GM18870 (cell line): ENCODE results near the gene ZBTB34.

ENCODE experiments used
- ATAC-seq: cut with Tn5 transposase; IDR thresholded peaks from one replicate; pipeline ENCODE4 v1.9.1; 2021; ENCODE audit warnings: moderate library complexity; ENCODE audit not compliant: unreplicated experiment

The ZBTB34 gene

DNA sequence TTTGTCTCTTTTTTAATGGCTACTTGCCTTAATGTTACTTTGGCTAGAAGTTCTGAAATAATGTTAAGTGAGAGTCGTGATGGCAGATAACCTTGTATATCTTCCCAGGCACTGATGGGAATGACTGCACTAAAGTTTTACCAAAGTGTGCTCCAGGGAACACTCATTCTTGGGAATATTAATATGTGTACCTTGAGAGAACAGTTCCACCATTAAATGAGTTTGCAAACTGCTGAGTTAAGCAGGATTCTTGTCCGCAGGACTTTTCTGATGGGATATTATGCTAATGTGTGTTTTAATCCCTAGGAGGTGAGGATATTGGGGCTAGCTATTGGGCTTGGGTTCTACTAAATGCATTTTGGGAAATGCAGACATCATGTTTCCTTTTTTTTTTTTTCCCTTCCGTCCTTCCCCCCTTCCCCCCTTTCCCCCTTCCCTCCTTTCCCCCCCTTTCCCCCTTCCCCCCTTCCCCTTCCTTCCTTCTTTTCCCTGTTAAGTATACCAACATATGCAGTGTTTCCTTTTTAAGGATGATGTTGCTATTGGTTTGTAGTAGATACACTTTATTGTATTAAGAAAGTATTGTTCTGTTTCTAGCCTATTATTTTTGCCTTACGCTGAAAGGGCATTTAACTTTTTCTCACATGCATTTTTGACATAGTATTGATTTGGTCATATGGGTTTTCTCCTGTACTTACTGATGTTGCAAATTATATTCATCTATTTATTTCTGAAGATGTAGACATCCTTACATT is 15.5 kb downstream of the ZBTB34 start:
- ATAC-seq, result no peak

DNA sequence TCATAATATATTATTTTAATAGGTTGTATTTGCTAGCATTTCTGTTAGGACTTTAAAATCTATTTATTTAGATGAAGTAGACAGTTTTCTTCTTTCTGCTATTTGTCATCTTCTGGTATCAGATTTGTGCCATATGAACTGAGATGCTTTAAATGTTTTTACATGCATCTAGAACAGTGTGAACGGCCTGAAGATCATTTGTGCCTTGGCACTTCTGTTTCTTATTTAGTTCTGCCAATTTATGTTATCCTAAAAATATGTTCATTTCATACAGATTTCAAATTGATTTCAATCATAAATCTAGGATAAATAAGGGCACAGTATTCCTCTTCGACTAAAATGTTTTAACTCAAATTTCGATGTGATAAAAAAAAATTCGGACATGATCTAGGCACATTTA is 16.1 kb downstream of the ZBTB34 start:
- ATAC-seq, result no peak

DNA sequence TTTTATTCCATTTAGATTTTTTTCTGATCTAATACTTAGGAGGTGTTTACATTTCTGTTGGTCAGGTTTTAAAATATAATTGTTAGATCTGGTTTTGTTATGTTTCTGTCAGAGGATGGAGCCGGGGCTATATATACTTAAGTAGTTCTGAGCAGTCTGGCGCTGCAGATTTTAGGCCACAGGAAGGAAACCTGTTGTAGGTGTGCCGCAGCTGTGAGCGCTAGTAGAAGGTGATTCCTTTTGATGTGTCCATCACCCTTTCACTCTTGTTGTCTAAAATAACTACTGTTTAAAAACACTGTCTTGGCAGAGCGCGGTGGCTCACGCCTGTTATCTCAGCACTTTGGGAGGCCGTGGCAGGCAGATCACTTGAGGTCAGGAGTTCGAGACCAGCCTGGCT is 17.0 kb downstream of the ZBTB34 start:
- ATAC-seq, result no peak

DNA sequence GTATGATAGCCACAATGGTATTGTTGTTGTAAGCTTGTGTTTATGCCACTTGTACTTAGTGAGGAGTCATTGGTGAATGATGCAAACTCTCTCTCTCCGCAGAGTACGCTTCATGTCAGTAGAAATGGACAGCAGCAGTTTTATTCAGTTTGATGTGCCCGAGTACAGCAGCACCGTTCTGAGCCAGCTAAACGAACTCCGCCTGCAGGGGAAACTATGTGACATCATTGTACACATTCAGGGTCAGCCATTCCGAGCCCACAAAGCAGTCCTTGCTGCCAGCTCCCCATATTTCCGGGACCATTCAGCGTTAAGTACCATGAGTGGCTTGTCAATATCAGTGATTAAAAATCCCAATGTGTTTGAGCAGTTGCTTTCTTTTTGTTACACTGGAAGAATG is 18.8 kb downstream of the ZBTB34 start:
- ATAC-seq, result no peak

DNA sequence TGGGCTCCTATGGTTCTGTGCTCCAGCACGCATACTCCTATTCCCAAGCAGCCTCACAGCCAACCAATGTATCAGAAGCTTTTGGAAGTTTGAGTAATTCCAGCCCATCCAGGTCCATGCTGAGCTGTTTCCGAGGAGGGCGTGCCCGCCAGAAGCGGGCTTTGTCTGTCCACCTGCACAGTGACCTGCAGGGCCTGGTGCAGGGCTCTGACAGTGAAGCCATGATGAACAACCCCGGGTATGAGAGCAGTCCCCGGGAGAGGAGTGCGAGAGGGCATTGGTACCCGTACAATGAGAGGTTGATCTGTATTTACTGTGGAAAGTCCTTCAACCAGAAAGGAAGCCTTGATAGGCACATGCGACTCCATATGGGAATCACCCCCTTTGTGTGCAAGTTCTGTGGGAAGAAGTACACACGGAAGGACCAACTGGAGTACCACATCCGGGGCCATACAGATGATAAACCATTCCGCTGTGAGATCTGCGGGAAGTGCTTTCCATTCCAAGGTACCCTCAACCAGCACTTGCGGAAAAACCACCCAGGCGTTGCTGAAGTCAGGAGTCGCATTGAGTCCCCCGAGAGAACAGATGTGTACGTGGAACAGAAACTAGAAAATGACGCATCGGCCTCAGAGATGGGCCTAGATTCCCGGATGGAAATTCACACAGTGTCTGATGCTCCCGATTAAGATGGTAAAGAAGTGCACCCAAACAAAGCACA is 19.9 kb downstream of the ZBTB34 start:
- ATAC-seq, result no peak

DNA sequence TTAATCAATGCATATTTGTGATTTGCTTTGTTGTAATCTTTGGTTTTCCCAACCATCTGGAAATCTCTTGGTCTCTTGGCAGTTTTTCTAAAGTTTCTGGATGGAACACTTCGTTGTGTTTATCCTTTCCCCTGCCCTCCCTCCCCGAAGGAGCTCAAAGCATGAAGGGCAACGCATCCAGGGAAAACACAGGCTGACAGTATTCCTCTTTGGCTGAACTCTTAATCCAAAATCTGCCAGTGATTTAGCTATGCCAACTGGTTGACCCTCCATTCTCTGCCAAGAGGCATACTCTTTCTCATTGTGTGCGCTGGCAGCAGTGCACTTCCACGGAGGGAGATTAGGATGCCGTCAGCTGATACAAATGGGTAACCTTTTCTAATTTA is 20.5 kb downstream of the ZBTB34 start:
- no peak for ATAC-seq

DNA sequence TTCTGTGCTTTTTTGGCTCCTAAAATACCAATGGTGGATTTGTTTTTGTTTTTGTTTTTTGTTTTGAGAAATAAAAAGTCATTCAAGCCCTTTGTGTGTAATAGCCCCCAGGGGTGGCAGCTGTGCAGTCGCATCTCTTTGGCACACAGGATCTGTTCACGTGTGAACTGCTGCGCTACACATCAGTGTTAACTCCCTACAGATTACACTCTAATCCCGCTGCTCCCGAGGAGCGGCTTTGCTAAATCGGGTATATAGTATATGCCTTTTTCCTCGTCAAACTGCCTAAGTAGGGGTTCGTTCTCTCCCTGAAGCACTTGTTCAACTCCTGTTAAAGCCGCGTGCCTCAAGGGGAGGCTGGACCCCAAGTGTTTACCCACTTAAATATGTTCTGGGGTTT is 22.3 kb downstream of the ZBTB34 start:
- ATAC-seq, result no peak

DNA sequence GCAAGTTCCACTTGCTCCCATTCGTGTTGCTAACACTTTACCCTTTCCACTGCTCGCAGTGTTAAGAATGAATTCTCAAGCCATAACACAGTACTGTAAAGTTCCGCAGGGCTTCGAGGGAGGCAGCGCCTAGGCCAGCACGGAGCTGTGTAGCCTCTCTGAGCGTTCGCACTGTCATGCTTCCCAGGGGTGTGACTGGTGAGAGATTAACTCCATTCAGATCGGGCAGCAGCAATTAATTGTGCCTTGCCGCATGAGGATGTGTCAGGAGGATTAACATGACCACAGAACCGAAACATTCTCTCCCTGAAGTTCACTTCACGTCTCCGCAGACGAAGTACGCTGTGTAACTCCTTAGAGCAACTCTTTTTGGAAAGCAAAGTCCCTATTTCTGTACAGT is 23.2 kb downstream of the ZBTB34 start:
- no peak for ATAC-seq

DNA sequence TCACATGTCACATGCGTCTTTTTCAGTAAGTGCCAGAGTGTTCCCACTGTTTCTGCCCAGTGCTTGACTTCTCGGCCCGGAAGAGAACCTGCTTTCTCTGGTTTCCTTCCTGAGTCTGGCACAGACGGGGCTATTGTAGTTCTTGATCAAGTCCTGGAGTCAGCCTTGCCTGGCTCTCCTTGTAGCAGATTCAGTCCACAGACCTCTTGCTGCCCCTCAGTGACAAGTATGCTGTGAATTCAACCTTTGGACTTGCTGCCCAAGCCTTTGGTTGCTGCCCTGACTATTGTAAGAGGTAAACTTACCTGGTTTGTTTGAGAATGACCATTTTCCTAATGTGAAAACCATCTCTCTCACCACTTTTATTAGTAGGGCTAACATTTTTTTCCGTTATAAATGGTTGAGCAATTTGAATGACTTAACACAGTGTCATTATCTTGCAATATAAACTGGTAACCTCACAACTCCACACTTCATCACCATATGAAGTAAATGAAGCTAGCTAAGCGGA is 24.7 kb downstream of the ZBTB34 start:
- ATAC-seq, result no peak

DNA sequence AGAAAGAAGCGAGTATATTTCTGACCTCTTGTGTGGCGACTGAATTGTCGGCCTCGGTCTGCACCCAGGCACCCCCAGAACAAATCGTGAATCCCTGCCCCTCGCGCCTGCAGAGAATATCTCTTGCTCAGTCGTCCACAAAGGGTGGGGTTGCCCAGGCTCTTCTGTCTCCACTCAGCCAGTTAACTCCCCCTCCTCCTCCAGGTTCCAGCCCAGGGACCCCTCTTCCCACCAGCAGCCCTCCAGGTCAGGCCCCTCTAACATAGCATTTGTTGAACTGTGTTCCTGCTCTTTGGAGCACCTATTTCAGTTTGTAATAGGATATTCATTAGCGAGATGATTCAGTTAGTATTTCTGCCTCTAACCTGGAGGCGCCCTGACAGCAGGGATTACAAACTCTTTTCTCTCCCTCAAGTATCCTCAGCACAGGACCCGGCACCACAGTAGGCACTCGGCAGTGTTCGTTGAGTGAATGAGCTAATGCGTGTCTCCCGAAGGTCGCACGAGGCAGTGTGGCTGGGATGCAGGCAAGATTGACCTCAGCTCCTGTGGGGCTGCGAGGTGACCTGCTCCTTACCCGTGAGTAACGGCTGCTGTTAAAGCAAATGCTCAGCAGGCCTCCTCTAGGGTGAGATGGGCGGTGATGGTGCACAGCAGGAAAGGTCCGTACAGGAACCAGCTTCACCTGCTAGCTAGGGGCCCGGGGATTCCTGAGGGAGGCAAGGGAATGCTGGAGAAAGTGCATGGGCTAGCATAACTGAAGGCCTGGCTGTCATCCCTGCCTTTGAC is 25.8 kb downstream of the ZBTB34 start:
- ATAC-seq, result no peak

DNA sequence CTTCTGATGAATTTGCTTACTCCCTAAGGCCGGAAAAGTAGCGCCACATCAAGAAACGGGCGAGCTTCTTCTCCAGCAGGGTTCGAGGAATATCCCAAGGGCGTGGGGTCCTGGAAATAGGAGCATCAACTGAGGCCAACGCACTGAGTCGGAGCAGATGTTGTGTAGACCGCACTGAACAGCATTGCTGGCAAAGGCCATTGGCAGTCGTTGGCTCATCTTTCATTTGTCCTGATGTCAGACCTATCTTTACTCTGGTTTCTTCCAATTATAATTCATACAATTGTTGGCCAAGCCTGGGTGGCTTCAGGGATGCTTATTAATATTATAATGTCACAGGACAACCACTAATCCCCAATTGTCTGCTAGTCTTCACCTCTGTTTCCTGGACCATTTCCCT is 26.5 kb downstream of the ZBTB34 start:
- no peak for ATAC-seq

DNA sequence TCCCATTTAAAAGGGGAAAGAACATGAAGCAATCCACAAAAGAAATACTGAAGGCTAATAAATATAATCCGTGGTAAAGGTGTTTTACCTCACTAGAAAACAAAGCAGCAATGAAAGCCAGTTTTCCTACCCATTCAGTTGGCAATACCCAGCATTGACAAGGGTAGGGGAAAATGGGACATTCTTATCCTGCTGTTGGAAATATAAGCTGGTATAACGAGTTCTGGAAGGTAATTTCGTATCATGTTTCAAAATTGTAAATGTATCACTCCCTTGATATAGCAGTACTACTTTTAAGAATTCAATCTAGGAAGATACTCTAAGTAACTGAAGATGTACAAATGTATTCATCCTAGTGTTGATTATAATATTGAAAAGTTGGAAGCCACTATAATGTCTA is 31.2 kb downstream of the ZBTB34 start:
- ATAC-seq, result no peak

DNA sequence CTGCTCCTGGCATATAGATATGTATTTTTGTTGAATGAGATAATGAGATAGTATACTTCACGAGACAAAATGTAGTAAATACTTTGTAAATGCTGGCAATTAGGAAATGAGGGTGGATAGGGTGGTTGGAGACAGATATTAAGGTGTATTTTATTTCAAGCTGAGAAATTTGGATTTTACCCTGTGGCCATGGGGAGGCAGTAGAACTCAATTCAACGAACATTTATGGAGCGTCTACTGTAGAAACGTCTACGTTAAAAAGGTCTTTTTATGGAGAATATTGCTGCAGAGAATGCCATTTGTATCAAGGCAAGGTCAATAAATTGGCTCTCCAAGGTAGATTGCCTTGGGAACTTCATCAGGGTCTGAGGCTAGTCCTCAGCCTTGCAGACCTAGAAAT is 32.6 kb downstream of the ZBTB34 start:
- ATAC-seq, result no peak

DNA sequence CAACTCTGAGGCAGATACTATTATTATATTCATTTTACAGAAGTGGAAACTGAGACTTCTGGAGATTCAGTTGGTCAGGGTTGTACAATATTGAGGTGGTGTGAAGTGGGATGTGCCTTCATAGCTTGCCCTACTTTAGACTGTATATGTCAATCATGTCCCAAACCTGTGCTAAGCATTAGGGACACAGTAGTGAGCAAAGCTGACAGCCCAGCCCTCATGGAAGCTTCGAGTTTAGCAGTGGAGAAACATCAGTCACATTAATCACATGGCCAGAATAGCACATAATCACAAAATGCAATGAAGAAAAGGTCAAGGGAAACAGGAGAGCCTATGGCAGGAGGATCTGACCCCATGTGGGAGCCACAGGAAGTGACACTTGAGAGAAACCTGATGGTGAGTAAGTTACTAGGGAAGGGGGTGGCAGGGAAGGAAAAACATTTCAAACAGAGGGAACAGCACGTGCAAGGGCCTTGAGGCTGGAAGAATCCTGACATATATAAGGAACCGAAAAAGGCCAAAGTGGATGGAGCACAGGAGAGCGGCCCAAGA is 33.7 kb downstream of the ZBTB34 start:
- ATAC-seq, result no peak

DNA sequence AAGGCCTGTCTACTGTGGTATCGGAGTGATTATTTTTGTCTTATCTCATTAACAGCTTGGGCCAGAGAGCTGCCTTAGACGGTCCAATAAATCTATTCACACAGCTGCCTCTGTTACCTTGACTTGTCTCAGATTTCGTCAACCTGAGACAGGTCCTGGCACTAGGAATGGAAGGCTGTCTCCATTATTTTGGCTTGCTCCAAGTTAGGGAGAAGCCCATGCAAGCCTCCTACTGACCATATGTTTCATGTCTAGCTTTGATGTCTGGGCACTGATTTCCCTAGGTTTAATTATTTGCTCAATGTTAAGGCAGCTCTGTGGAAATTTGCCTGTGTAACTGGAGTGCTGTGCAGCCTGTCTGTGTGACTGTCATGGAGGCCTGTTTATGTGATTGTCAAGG is 41.8 kb downstream of the ZBTB34 start:
- ATAC-seq, result no peak

DNA sequence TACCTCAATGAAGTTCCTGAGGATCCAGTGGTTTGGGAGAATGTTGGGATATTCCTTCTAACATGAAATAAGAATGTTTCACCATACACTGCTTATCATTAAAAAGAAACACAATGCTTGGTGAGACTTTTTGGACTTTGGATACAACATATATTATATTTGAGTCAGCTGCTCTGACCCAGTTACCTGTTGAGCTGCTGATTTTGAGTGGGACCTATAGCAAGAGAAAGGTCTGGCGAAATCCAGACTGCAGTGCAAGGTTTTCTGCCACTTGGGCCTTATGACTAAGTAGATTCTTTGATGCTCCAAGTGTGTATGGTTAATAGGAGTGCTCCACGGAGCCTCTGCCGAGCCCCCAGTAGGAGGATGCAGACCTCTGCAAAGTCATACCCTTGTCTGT is 44.1 kb downstream of the ZBTB34 start:
- ATAC-seq, result no peak

DNA sequence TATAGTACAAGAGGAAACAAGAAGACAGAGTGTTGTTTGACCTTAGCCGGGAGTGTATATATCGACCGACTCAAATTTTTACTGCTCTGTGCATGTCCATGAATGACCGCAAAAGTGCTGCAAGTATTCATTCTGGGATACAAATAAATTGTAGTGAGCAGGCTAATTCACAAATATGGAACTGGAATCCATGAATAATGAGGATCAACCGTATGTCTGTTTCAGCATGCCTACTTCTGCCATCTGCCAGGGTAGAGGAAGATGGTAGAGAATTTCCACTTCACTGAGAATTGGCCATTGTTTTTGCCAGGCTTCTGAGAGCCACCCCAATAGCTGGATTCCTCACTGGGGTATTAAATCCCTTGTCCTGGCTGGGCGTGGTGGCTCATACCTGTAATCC is 45.7 kb downstream of the ZBTB34 start:
- ATAC-seq, result no peak

DNA sequence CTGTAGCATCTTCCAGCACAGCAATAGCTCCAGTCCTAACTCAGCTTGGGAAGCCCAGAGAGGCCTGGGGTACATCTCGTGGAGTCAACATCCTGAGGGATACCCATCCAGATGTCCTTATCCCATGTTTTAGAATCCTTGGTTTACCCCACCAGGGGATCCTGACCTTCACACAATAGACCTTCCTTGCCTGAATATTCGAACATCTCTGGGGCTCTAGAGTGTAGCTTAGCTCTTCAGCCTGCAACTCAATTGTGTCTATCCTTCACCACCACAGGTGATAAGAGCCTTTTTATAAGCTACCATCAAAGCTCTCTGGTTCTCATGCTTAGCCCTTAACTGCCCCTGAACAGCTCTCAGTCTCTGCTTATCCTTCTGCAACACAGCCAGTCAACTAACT is 46.6 kb downstream of the ZBTB34 start:
- no peak for ATAC-seq

DNA sequence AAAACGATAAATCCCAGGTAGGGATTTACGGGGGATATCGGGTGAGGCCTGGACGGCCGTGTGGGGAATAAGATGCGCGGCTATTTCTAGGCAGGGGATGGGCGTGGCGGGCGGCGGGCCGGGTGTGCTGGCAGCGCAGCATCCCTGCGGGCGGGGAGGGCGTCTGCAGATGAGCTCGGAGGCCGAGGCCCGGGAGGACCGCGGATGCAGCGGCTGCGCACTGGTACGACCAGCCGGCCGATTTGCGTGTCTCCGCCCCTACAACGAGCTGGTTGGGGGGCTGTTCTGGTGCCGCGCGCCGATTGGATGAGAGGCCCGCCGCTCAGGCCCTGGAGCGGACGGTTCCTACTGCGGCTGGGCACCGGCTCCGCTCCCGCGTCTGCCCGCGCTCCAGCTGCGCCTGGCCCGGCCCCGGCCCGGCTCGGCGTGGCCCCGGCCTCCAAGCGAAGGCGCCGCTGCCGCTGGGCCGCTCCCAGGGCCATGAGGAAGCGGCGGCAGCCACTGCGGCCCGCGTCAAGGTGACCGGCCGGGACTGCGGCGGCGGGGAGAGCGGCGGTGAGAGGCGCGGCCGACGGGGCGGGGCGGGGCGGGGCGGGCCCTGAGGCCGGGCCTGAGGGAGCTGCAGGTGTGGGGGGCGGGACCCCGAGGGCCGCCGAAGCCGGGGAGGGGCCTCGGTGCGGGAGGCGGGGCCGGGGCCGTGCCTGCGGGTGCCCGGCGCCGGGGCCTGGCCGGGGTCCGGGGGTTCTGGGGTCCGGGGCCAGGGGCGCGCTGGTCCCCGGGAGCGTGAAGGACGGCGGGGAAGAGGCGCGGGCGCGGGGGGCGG is 54.2 kb downstream of the ZBTB34 start, which contains the start of gene RALGPS1:
Gene RALGPS1 (plus strand): TSS at position 325 of the 823 bp plus-strand sequence. CDS start 47,508 bp downstream, outside the sequence.
- ATAC-seq, result peak; percentile 95

DNA sequence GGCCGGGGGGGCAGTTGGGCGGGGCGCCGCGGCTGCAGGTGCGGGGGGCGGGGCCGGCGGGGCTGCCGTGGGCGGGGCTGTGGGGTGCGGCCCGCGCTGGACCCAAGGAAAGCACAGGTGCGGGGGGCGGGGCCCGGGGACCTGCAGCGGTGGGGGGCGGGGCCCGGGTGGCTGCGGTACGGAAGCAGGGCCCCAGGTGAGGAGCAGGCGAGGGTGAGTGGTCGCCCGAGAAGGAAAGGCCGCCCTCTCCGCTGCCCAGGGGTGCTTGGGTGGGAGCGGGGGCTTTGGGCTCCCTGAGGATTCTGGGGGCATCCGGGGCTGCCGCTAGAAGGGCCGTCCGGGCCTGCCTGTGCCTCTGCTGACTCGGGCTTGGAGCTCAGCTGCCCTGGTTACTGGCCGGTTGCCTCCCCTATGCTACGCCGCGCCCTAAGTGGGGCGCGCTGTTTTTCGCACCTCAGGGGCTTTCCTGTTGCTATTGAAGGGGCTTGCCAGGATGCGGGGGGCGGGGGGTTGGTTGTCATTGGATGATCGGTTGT is 54.9 kb downstream of the ZBTB34 start:
- ATAC-seq, result no peak
